ENCODE measurements around the gene KNSTRN. TPM values are rescaled to one million over a fixed set of nuclear protein-coding genes. Genes with fewer than 3 reads are reported as not detected.

KNSTRN gene
- total RNA-seq, 1 donor from 2014 or later = 30.0 TPM

GRCh38 chr15:40355976-40356585 is 26.4 kb upstream of the KNSTRN start:
- no peak for TF ChIP-seq CTCF (IDR thresholded peaks at IDR 0.05; ENCODE audit: insufficient read depth, low read length, poor library complexity, severe bottlenecking)
- H3K27me3 ChIP-seq (ENCODE audit: control insufficient read depth, insufficient read depth, low read length) = peaks cover 24% of the 10 kb centered on the region
- H3K36me3 ChIP-seq (ENCODE audit: control insufficient read depth, insufficient read depth, low read length) = no peaks in the 10 kb centered on the region
- DNase-seq (ENCODE audit: low read depth) = no peak
- H3K4me3 ChIP-seq (ENCODE audit: low read depth, low read length) = no peak overlapping the region

- H3K4me3 ChIP-seq (ENCODE audit: low read depth, low read length) = no peak overlapping the region
- TF ChIP-seq CTCF (IDR thresholded peaks at IDR 0.05; ENCODE audit: insufficient read depth, low read length, poor library complexity, severe bottlenecking) = no peak
Observed at GRCh38 chr15:40357246-40357645, 25.3 kb upstream of the KNSTRN start.

GRCh38 chr15:40357723-40358470 is 24.6 kb upstream of the KNSTRN start, which contains the start of gene DISP2:
TSS of gene DISP2 (plus strand) at chr15:40358219. CDS start at chr15:40358322, 103 bp downstream.
- no peak for DNase-seq (ENCODE audit: low read depth)
- no peak for TF ChIP-seq CTCF (IDR thresholded peaks at IDR 0.05; ENCODE audit: insufficient read depth, low read length, poor library complexity, severe bottlenecking)

More at GRCh38 chr15:40357246-40357645, 25.3 kb upstream of the KNSTRN start:
- H3K27me3 ChIP-seq (ENCODE audit: control insufficient read depth, insufficient read depth, low read length) = peaks cover 34% of the 10 kb centered on the region
- H3K36me3 ChIP-seq (ENCODE audit: control insufficient read depth, insufficient read depth, low read length) = no peaks in the 10 kb centered on the region
- no peak for DNase-seq (ENCODE audit: low read depth)

GRCh38 chr15:40358471-40359353 is 23.8 kb upstream of the KNSTRN start:
- TF ChIP-seq CTCF (IDR thresholded peaks at IDR 0.05; ENCODE audit: insufficient read depth, low read length, poor library complexity, severe bottlenecking) = peak; percentile 5
- H3K27me3 ChIP-seq (ENCODE audit: control insufficient read depth, insufficient read depth, low read length) = peaks cover 30% of the 10 kb centered on the region
- peak overlapping the region; percentile 37 for H3K4me3 ChIP-seq (ENCODE audit: low read depth, low read length)
- DNase-seq (ENCODE audit: low read depth) = no peak
- no peaks in the 10 kb centered on the region for H3K36me3 ChIP-seq (ENCODE audit: control insufficient read depth, insufficient read depth, low read length)

More at GRCh38 chr15:40357723-40358470, 24.6 kb upstream of the KNSTRN start, which contains the start of gene DISP2:
- no peaks in the 10 kb centered on the region for H3K36me3 ChIP-seq (ENCODE audit: control insufficient read depth, insufficient read depth, low read length)
- H3K27me3 ChIP-seq (ENCODE audit: control insufficient read depth, insufficient read depth, low read length) = peaks cover 32% of the 10 kb centered on the region
- H3K4me3 ChIP-seq (ENCODE audit: low read depth, low read length) = peak within 1 kb of the TSS; percentile 39

- Histone ChIP-seq H3K4me3 (ENCODE audit: low read depth, low read length) (no peak overlapping the region), H3K27me3 (ENCODE audit: control insufficient read depth, insufficient read depth, low read length) (peaks cover 25% of the 10 kb centered on the region), H3K36me3 (ENCODE audit: control insufficient read depth, insufficient read depth, low read length) (no peaks in the 10 kb centered on the region)
- no peak for TF ChIP-seq CTCF (IDR thresholded peaks at IDR 0.05; ENCODE audit: insufficient read depth, low read length, poor library complexity, severe bottlenecking)
- DNase-seq (ENCODE audit: low read depth) = no peak
Observed at GRCh38 chr15:40360015-40360414, 22.5 kb upstream of the KNSTRN start.

Data from kidney epithelial cell (primary cell).